Astrocyte (in vitro differentiated cells and primary cell): ENCODE measurements around the gene CRB3.

ENCODE experiments used
- EZH2 ChIP-seq: IDR thresholded peaks from 2 replicates; pipeline ENCODE4 v1.6.1; 2012; ENCODE audit warnings: mild to moderate bottlenecking, low read length, inconsistent platforms; ENCODE audit not compliant: insufficient read depth
- TF ChIP-seq, protein P1 (sequence below): IDR thresholded peaks from 2 replicates; pipeline ENCODE4 v1.5.1; 2011; ENCODE audit warnings: low read depth, mild to moderate bottlenecking, inconsistent platforms, low read length, moderate library complexity; ENCODE audit not compliant: insufficient read depth

DNA sequence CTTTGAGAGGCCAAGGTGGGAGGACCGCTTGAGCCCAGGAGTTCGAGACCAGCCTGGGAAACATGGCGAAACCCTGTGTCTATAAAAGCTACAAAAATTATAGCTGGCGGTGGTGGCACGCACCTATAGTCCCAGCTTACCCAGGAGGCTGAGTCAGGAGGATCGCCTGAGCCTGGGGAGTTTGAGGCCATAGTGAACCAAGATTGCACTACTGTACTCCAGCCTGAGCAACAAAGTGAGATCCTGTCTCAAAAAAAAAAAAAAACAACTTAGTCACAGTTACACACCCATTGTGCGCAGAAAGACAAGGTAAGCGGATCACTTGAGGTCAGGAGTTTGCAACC is 18.2 kb downstream of the CRB3 start:
- TF ChIP-seq, protein P1, sequence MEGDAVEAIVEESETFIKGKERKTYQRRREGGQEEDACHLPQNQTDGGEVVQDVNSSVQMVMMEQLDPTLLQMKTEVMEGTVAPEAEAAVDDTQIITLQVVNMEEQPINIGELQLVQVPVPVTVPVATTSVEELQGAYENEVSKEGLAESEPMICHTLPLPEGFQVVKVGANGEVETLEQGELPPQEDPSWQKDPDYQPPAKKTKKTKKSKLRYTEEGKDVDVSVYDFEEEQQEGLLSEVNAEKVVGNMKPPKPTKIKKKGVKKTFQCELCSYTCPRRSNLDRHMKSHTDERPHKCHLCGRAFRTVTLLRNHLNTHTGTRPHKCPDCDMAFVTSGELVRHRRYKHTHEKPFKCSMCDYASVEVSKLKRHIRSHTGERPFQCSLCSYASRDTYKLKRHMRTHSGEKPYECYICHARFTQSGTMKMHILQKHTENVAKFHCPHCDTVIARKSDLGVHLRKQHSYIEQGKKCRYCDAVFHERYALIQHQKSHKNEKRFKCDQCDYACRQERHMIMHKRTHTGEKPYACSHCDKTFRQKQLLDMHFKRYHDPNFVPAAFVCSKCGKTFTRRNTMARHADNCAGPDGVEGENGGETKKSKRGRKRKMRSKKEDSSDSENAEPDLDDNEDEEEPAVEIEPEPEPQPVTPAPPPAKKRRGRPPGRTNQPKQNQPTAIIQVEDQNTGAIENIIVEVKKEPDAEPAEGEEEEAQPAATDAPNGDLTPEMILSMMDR, result no peak
- no peak for TF ChIP-seq EZH2
